Upper lobe of left lung (tissue), 6 donors: Measurements from ENCODE around the gene TTI1. TPM values are rescaled to one million over a fixed set of nuclear protein-coding genes. Genes with fewer than 3 reads are reported as not detected.

Experiments used
- ATAC-seq, 2 donors: fragments of 200-7000 bp; cut with Tn5 transposase; one replicate each; pipeline ENCODE4 v1.9.1; 2022; ENCODE audit warnings: mild to moderate bottlenecking in 2 of 2, moderate library complexity in 2 of 2; ENCODE audit not compliant: low FRiP score in 2 of 2
- DNase-seq, 2 donors: peaks; one replicate each; pipeline ENCODE4 v3.0.0-alpha.2; 2019 to 2020
- H3K27ac ChIP-seq, 4 donors: fragments of 200-600 bp; sonication (generic); one replicate each; pipeline ENCODE4 v1.5.1; 2016 to 2019
- H3K27me3 ChIP-seq, 4 donors: fragments of 200-600 bp; sonication (generic); one replicate each; pipeline ENCODE4 v1.5.1; 2017 to 2019
- H3K36me3 ChIP-seq, 4 donors: fragments of 200-600 bp; sonication (generic); one replicate each; pipeline ENCODE4 v1.5.1; 2016 to 2019
- H3K4me1 ChIP-seq, 4 donors: fragments of 200-600 bp; sonication (generic); one replicate each; pipeline ENCODE4 v1.5.1; 2018 to 2019
- H3K4me3 ChIP-seq, 4 donors: fragments of 200-600 bp; sonication (generic); one replicate each; pipeline ENCODE4 v1.5.1; 2017 to 2019; ENCODE audit warnings: mild to moderate bottlenecking in 2 of 4, moderate library complexity in 1 of 4
- H3K9me3 ChIP-seq, 4 donors: fragments of 200-600 bp; sonication (generic); one replicate each; pipeline ENCODE4 v1.5.1; 2018 to 2019
- EP300 ChIP-seq, 4 donors: sonication (generic); formaldehyde crosslinking; IDR thresholded peaks; one replicate each; pipeline ENCODE4 v1.5.1; 2017; ENCODE audit warnings: antibody characterized with exemption in 4 of 4, control low read depth in 2 of 4
- POLR2A ChIP-seq, 4 donors: fragments of 450-650 bp; IDR thresholded peaks; one replicate each; pipeline ENCODE4 v1.5.1; 2016 to 2017; ENCODE audit warnings: antibody characterized with exemption in 4 of 4, mild to moderate bottlenecking in 2 of 4
- POLR2AphosphoS5 ChIP-seq, 2 donors: sonication (generic); formaldehyde crosslinking; IDR thresholded peaks; one replicate each; pipeline ENCODE4 v1.5.1; 2017; ENCODE audit warnings: antibody characterized with exemption in 2 of 2
- WGBS, 2 donors: methylation state at CpG; one replicate each; pipeline ENCODE4 v1.1.5; 2017 to 2018; 5-methylcytosine and 5-hydroxymethylcytosine counted together
- total RNA-seq, 6 donors: library from RNA; depleted of rRNA in 4 of 6; stranded (reverse); fragments of >200 nt in 4 of 6; gene quantifications; one replicate each; pipeline versions ENCODE4 v1.1.0 to v1.2.1, GENCODE V29; 2016 to 2021
- TF ChIP-seq, protein P1 (sequence below), 6 experiments: fragments of 450-650 bp in 4 of 6; fragments of 200-600 bp in 2 of 6; sonication (generic) in 2 of 6; IDR thresholded peaks; one replicate each; pipeline ENCODE4 v1.5.1; 2016 to 2019; ENCODE audit warnings: antibody characterized with exemption in 6 of 6
- donor health status: DM: no; HTN: no; CAD: no; lungs with moderate emphysema.
- donor health status: DM: no; HTN: yes; CAD: no; lungs with severe emphysema.

The TTI1 gene
- total RNA-seq, 6 donors from 2014 or later = 11.2 to 30.4 (median 15.1) TPM

DNA sequence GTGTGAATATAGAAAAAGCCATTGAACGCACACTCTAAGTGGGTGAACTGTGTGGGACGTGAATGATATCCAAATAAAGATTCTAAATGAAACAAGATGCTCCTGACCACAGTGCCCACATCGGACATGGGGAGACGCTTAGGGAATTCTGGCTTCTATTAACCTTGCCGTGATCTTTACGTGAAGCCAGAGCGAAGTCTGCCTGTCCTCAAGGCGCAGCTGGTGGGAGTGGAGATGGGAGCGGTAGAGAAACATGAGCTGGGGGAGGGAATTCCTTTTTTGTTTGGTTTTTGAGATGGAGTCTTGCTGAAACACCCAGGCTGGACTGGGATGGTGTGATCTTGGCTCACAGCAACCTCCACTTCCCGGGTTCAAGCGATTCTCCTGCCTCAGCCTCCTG, 84.3 kb downstream of the TTI1 start:
- no peaks in the 10 kb centered on the region for H3K27me3 ChIP-seq
- H3K4me3 ChIP-seq = no peak overlapping the region
- TF ChIP-seq, protein P1, sequence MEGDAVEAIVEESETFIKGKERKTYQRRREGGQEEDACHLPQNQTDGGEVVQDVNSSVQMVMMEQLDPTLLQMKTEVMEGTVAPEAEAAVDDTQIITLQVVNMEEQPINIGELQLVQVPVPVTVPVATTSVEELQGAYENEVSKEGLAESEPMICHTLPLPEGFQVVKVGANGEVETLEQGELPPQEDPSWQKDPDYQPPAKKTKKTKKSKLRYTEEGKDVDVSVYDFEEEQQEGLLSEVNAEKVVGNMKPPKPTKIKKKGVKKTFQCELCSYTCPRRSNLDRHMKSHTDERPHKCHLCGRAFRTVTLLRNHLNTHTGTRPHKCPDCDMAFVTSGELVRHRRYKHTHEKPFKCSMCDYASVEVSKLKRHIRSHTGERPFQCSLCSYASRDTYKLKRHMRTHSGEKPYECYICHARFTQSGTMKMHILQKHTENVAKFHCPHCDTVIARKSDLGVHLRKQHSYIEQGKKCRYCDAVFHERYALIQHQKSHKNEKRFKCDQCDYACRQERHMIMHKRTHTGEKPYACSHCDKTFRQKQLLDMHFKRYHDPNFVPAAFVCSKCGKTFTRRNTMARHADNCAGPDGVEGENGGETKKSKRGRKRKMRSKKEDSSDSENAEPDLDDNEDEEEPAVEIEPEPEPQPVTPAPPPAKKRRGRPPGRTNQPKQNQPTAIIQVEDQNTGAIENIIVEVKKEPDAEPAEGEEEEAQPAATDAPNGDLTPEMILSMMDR (IDR thresholded peaks at IDR 0.05) = no peak
- TF ChIP-seq POLR2AphosphoS5 (IDR thresholded peaks at IDR 0.05) = no peak
- no peak for TF ChIP-seq EP300 (IDR thresholded peaks at IDR 0.05)
- TF ChIP-seq POLR2A (IDR thresholded peaks at IDR 0.05) = no peak
- ATAC-seq (no peak), DNase-seq (peak in 1 of 2 donors; percentile 8)
- no peaks in the 10 kb centered on the region for H3K9me3 ChIP-seq
- no peaks in the 10 kb centered on the region for H3K4me1 ChIP-seq
- no peaks in the 10 kb centered on the region for H3K36me3 ChIP-seq
- 88 to 89% methylated on average over 11 of the region's 11 CpGs for WGBS, 2 donors
- no peak overlapping the region for H3K27ac ChIP-seq

DNA sequence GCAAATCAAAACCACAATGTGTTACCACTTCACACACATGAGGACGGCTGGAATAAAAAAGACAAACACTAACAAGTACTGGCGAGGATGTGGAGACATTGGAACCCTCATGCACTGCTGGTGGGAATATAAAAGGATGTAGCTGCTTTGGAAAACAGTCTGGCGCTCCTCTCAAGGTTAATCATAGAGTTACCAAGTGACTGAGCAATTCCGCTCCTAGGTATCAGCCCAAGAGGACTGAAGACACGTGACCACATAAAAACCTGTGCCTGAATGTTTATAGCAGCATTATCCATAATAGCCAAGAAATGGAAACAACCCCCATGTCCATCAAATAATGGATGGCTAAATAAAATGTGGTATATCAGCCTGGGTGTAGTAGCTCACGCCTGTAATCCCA, 85.3 kb downstream of the TTI1 start:
- Histone ChIP-seq H3K36me3 (no peaks in the 10 kb centered on the region), H3K27me3 (no peaks in the 10 kb centered on the region), H3K4me3 (no peak overlapping the region), H3K4me1 (no peaks in the 10 kb centered on the region), H3K27ac (no peak overlapping the region), H3K9me3 (no peaks in the 10 kb centered on the region)
- ATAC-seq = no peak
- 89 to 94% methylated on average over 6 of the region's 6 CpGs for WGBS, 2 donors
- DNase-seq = no peak
- no peak for TF ChIP-seq POLR2A (IDR thresholded peaks at IDR 0.05)
- TF ChIP-seq POLR2AphosphoS5 (IDR thresholded peaks at IDR 0.05) = no peak
- TF ChIP-seq, protein P1 (IDR thresholded peaks at IDR 0.05) = no peak
- no peak for TF ChIP-seq EP300 (IDR thresholded peaks at IDR 0.05)

DNA sequence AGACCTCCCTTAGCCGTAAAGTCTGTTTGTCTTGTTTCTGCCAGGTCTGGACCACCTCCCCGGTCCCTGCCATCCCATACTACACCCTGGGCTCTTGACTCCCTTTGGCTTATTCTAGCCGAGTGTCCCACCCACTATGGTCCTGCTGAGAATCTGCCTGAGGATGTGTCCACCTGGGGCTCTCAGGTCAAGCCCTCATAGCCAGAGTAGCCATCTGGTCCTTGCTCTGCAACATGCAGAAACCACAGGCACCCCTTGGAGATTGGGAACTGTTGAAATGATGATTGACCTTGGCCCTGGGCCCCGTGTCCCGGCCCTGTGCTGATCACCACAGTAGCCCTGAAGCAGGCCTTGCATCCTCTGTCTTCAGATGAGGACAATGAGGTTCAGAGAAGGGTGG, 86.3 kb downstream of the TTI1 start:
- 95 to 96% methylated on average over 5 of the region's 5 CpGs for WGBS, 2 donors
- TF ChIP-seq POLR2A (IDR thresholded peaks at IDR 0.05) (no peak), POLR2AphosphoS5 (IDR thresholded peaks at IDR 0.05) (no peak), EP300 (IDR thresholded peaks at IDR 0.05) (no peak)
- TF ChIP-seq, protein P1 (IDR thresholded peaks at IDR 0.05) = no peak
- Histone ChIP-seq H3K4me3 (no peak overlapping the region), H3K36me3 (no peaks in the 10 kb centered on the region), H3K4me1 (no peaks in the 10 kb centered on the region), H3K27ac (no peak overlapping the region), H3K27me3 (no peaks in the 10 kb centered on the region), H3K9me3 (no peaks in the 10 kb centered on the region)
- no peak for ATAC-seq
- DNase-seq = peak in 1 of 2 donors; percentile 8

DNA sequence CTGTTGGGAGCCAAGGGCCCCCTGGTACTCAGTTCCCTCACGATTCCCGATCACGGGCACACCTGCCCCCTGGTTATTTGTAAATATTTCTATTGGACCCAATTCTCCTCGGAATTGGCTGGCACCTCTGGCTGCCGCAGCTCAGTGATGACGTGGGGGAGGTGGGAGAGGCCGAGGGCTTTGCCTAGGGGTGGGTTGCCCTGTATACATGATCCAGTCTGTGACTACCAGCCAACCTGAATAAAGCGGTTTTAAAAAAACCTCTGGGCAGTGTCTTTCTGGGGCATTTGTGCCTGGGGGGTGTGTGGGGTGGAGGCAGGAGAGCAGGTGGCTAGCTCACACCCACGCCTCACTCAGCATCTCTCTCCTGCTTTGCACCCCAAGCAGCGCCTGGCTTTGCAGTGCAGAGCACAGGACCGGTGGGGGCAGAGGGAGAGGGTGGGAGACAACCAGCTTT, 88.1 kb downstream of the TTI1 start:
- no peak overlapping the region for H3K27ac ChIP-seq
- DNase-seq (peak in 1 of 2 donors; percentile 8), ATAC-seq (no peak)
- no peak overlapping the region for H3K4me3 ChIP-seq
- whole genome bisulfite sequencing, 2 donors = 51 to 62% methylated on average over 4 to 11 of the region's 11 CpGs
- no peaks in the 10 kb centered on the region for H3K36me3 ChIP-seq
- H3K4me1 ChIP-seq = no peaks in the 10 kb centered on the region
- no peaks in the 10 kb centered on the region for H3K9me3 ChIP-seq
- no peak for TF ChIP-seq POLR2A (IDR thresholded peaks at IDR 0.05)
- TF ChIP-seq, protein P1 (IDR thresholded peaks at IDR 0.05) = no peak
- no peak for TF ChIP-seq EP300 (IDR thresholded peaks at IDR 0.05)
- TF ChIP-seq POLR2AphosphoS5 (IDR thresholded peaks at IDR 0.05) = no peak
- no peaks in the 10 kb centered on the region for H3K27me3 ChIP-seq

DNA sequence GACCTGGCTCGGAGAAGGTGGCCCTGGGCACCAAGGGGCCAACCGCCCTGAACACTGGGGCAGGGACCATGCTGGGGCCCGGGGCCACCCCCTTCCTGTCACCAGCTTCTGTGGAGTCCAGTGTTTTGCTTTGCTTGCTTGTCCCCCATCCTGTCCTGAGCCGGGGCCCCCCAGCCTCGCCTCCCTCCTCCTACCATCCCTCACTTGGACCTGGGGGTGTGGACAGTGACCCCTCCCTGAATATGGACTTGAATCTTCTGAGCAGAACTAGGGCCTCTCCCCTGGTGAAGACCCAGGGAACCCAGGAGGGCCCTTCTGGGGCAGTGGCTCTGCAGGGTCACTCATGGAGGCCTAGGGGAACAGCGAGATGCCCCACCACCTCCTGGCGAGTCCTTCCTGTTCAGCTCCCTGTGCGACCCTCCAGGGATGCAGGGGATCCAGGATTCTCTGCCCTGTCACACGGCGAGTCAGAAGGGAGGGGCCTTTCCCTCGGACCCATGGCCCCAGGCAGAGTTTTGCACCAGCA, 88.7 kb downstream of the TTI1 start:
- H3K27ac ChIP-seq = no peak overlapping the region
- TF ChIP-seq, protein P1 (IDR thresholded peaks at IDR 0.05) = no peak
- TF ChIP-seq POLR2A (IDR thresholded peaks at IDR 0.05) (no peak), EP300 (IDR thresholded peaks at IDR 0.05) (no peak)

More for the DNA sequence above, 88.7 kb downstream of the TTI1 start:
- Histone ChIP-seq H3K36me3 (no peaks in the 10 kb centered on the region), H3K27me3 (no peaks in the 10 kb centered on the region), H3K9me3 (no peaks in the 10 kb centered on the region), H3K4me3 (no peak overlapping the region), H3K4me1 (no peaks in the 10 kb centered on the region)
- 77 to 79% methylated on average over 10 to 11 of the region's 11 CpGs for WGBS, 2 donors
- DNase-seq = peak; percentile 8 to 58
- peak in 1 of 2 donors; percentile 14 for ATAC-seq
